Neural crest cell (in vitro differentiated cells): Measurements from ENCODE around the gene DMAP1. TPM values are rescaled to one million over a fixed set of nuclear protein-coding genes. Genes with fewer than 3 reads are reported as not detected.

Experiments used
- DNase-seq: peaks from one replicate; pipeline ENCODE4 v3.0.0; 2021; ENCODE audit warnings: low read depth, mixed read lengths, low spot score
- H3K27ac Mint-ChIP-seq: one replicate; pipeline ENCODE4 v1.8.0; 2021; ENCODE audit warnings: mild to moderate bottlenecking, mixed read lengths; ENCODE audit not compliant: unreplicated experiment
- H3K27me3 Mint-ChIP-seq: 2 replicates; pipeline ENCODE4 v1.8.0; 2021; ENCODE audit warnings: low read depth, mild to moderate bottlenecking, mixed read lengths
- H3K36me3 Mint-ChIP-seq: 2 replicates; pipeline ENCODE4 v1.8.0; 2021; ENCODE audit warnings: low read depth, mild to moderate bottlenecking, mixed read lengths
- H3K4me1 Mint-ChIP-seq: 2 replicates; pipeline ENCODE4 v1.8.0; 2021; ENCODE audit warnings: mixed read lengths
- H3K4me3 Mint-ChIP-seq: one replicate; pipeline ENCODE4 v1.8.0; 2021; ENCODE audit warnings: mild to moderate bottlenecking, mixed read lengths
- H3K9me3 Mint-ChIP-seq: 2 replicates; pipeline ENCODE4 v1.8.0; 2021; ENCODE audit warnings: mixed read lengths
- total RNA-seq: library from RNA; stranded (reverse); gene quantifications from 2 replicates; pipeline ENCODE4 v1.2.1, GENCODE V29; 2021
- TF ChIP-seq, protein P1 (sequence below): fragments of 200-600 bp; sonication (generic); conservative IDR thresholded peaks from 2 replicates; pipeline ENCODE4 v1.5.0; 2021; ENCODE audit warnings: antibody characterized with exemption, mild to moderate bottlenecking

Gene DMAP1
- total RNA-seq, 1 donor from 2014 or later: 57.1 TPM

DNA sequence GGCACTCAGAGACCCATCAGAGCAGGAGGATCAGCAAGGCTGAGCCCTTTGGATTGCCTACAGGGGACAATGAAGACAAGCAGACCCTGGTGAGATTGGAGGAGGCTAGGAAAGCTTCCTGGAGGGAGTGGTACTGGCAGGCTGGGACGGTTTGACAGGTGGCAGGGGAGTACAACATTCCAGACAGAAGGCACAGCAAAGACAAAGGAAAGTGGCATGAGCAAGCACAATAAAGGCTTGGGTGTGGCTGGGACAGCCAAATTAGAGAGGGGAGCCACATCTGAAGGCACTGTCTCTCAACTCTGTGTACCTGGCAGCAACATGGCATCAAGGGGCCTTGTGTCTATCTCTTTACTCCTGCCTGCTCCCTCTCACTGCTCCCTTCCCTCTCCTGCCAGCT lies 38.2 kb downstream of the DMAP1 start:
- Mint-ChIP-seq H3K9me3 (no peaks in the 10 kb centered on the region), H3K36me3 (no peaks in the 10 kb centered on the region), H3K4me1 (peaks cover 10% of the 10 kb centered on the region), H3K27me3 (no peaks in the 10 kb centered on the region), H3K4me3 (no peak overlapping the region), H3K27ac (no peak overlapping the region)
- DNase-seq: no peak
- TF ChIP-seq, protein P1, sequence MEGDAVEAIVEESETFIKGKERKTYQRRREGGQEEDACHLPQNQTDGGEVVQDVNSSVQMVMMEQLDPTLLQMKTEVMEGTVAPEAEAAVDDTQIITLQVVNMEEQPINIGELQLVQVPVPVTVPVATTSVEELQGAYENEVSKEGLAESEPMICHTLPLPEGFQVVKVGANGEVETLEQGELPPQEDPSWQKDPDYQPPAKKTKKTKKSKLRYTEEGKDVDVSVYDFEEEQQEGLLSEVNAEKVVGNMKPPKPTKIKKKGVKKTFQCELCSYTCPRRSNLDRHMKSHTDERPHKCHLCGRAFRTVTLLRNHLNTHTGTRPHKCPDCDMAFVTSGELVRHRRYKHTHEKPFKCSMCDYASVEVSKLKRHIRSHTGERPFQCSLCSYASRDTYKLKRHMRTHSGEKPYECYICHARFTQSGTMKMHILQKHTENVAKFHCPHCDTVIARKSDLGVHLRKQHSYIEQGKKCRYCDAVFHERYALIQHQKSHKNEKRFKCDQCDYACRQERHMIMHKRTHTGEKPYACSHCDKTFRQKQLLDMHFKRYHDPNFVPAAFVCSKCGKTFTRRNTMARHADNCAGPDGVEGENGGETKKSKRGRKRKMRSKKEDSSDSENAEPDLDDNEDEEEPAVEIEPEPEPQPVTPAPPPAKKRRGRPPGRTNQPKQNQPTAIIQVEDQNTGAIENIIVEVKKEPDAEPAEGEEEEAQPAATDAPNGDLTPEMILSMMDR: no peak

DNA sequence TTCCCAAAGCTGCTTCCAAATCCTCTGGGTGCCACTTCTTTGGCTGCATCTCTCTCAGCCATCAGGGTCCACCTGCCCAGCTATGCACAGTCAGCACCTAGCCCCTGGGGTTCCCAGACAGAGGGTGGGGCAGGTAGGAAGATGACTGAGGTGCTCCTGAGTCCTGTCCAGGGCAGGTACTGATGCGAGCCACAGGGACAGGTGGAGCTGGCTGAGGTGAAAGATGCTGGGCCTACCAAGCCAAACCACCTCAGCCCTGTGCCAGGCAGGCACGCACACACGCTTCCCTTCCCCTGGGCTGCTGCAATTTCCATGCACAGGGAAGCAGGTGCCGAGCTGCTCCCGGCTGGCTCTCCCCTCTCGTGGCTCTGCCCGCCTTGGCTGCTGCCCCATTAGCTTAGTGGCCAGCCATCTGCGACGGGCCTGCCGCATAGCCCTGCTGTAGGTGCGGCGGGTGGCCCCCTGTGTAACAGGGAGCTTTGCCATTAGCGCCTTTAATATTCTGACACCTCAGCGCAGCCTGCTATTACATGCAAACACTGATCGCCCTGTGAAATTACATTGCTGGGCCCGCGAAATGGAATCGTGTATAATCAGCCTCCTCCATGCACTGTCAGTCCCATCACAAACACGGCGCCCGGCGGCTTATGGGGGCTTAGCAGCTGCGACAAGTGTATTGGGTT lies 38.9 kb downstream of the DMAP1 start:
- Mint-ChIP-seq H3K4me1 (peaks cover 10% of the 10 kb centered on the region), H3K36me3 (no peaks in the 10 kb centered on the region), H3K27ac (no peak overlapping the region), H3K4me3 (no peak overlapping the region), H3K9me3 (no peaks in the 10 kb centered on the region), H3K27me3 (no peaks in the 10 kb centered on the region)
- no peak for DNase-seq
- TF ChIP-seq, protein P1: no peak

DNA sequence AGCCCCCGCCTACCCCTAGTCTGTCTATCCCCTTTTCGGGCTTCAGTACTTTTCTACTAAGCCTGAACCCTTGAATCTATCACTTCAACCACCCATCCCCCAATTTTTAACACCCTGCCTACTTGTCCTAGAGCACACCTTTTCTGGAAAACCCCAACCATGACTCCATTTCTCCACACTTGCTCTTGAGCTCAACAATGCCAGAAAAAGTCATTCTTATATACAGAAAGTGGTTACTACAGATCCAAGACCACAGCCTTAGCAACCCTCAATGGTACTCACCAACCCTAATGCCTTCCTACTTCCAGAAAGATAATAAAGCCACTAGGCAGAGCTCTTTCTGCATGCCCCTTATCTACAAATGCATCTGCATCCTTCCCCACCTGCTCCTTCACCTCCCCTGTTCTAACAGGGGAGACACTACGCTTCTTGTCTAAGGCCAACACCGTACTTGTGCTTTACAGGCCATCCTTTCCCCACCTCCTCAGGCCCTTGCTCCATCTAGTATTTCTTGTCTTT lies 41.2 kb downstream of the DMAP1 start:
- no peak overlapping the region for H3K4me3 Mint-ChIP-seq
- no peak for DNase-seq
- peaks cover 10% of the 10 kb centered on the region for H3K4me1 Mint-ChIP-seq
- no peaks in the 10 kb centered on the region for H3K27me3 Mint-ChIP-seq
- TF ChIP-seq, protein P1: no peak
- no peak overlapping the region for H3K27ac Mint-ChIP-seq
- no peaks in the 10 kb centered on the region for H3K36me3 Mint-ChIP-seq
- H3K9me3 Mint-ChIP-seq: no peaks in the 10 kb centered on the region

DNA sequence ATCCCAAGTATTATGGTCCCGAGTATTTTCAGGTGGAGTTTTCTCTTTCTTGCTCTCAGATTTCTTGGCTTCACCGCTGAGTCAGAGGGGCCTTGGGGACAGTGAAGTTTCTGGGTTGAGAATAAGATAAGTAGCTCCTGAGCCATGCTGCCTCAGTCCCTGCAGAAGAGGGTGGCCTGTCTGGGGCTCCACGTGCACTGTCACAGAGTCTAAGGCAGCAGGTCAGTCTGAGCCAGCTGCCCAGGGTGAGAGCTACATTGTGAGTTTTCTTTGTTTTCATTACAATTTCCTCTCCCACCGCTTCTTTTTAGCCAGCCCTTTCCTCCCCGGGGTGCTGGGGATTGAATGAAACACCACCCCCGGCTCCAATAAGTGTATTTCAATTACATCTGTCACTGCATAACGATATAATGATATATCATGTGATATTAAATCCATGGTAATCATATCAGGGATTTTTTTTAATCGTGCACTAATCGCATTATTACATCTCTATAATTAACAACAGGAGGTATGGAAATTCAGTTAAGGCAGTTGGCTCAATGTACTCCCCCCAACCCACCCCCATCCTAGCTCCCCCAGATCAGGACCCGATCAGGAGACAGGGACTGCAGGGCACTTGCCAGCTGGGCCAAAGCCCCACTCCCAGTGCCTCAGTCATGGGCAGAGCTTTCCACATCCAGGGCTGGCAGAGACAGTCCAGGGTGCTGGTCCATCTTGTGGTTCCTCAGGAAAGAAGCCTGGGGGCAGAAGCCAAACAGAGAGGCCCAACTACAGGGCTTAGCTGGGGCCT lies 43.7 kb downstream of the DMAP1 start:
- no peak overlapping the region for H3K27ac Mint-ChIP-seq
- no peaks in the 10 kb centered on the region for H3K36me3 Mint-ChIP-seq
- no peaks in the 10 kb centered on the region for H3K9me3 Mint-ChIP-seq
- TF ChIP-seq, protein P1: no peak
- H3K4me1 Mint-ChIP-seq: peaks cover 24% of the 10 kb centered on the region
- no peak for DNase-seq
- no peak overlapping the region for H3K4me3 Mint-ChIP-seq
- H3K27me3 Mint-ChIP-seq: no peaks in the 10 kb centered on the region

DNA sequence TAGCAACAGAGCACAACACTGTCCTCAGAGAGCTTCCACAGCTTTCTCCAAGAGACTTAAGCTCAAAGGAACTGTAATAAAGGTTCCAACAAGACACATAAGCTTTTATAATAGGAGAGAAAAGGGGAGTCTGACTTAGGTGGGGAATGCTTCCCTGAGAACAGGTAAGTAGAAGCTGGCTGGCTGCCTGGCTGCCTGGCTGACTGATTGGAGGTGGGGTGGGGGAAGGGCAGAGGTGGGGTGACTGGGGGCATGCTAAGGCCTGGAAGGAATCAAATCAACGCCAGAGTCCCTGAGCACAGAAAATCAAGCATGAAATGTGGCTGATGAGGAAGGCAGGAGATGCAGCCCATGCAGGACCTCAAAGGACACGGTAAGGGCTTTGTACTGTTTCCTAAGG lies 45.8 kb downstream of the DMAP1 start:
- H3K4me1 Mint-ChIP-seq: peaks cover 34% of the 10 kb centered on the region
- H3K27ac Mint-ChIP-seq: no peak overlapping the region
- no peak overlapping the region for H3K4me3 Mint-ChIP-seq
- no peaks in the 10 kb centered on the region for H3K9me3 Mint-ChIP-seq
- no peaks in the 10 kb centered on the region for H3K36me3 Mint-ChIP-seq
- TF ChIP-seq, protein P1: no peak
- no peak for DNase-seq
- H3K27me3 Mint-ChIP-seq: no peaks in the 10 kb centered on the region
